Measurements from ENCODE around the gene PTPRG.

PTPRG gene

GRCh38 chr3:61593446-61594029, 32.2 kb downstream of the PTPRG start:
- no peak for DNase-seq

GRCh38 chr3:61594144-61594963, 33.0 kb downstream of the PTPRG start:
- no peak for DNase-seq

GRCh38 chr3:61594964-61595285, 33.6 kb downstream of the PTPRG start:
- no peak for DNase-seq

- DNase-seq, result no peak
These were observed 33.9 kb downstream of the PTPRG start for GRCh38 chr3:61595288-61595687.

GRCh38 chr3:61595826-61596225, 34.5 kb downstream of the PTPRG start:
- DNase-seq, result no peak

GRCh38 chr3:61597906-61598305, 36.5 kb downstream of the PTPRG start:
- no peak for DNase-seq

GRCh38 chr3:61600195-61600594, 38.8 kb downstream of the PTPRG start:
- no peak for DNase-seq

- DNase-seq, result no peak
These were observed 40.5 kb downstream of the PTPRG start for GRCh38 chr3:61601831-61602230.

GRCh38 chr3:61602466-61602865, 41.1 kb downstream of the PTPRG start:
- no peak for DNase-seq

- DNase-seq, result no peak
These were observed 44.3 kb downstream of the PTPRG start for GRCh38 chr3:61605589-61606175.

GRCh38 chr3:61606196-61606595, 44.8 kb downstream of the PTPRG start:
- DNase-seq, result no peak

GRCh38 chr3:61608072-61608471, 46.7 kb downstream of the PTPRG start:
- DNase-seq, result no peak

- no peak for DNase-seq
These were observed 47.3 kb downstream of the PTPRG start for GRCh38 chr3:61608711-61609110.

GRCh38 chr3:61610316-61610715, 48.9 kb downstream of the PTPRG start:
- no peak for DNase-seq

- DNase-seq, result no peak
These were observed 51.1 kb downstream of the PTPRG start for GRCh38 chr3:61612211-61613194.

GRCh38 chr3:61613666-61614065, 52.3 kb downstream of the PTPRG start:
- DNase-seq, result no peak

GRCh38 chr3:61615643-61616042, 54.3 kb downstream of the PTPRG start:
- DNase-seq, result no peak

GRCh38 chr3:61616586-61616985, 55.2 kb downstream of the PTPRG start:
- DNase-seq, result no peak

- no peak for DNase-seq
These were observed 55.7 kb downstream of the PTPRG start for GRCh38 chr3:61617041-61617440.

GRCh38 chr3:61617651-61618050, 56.3 kb downstream of the PTPRG start:
- no peak for DNase-seq

GRCh38 chr3:61618231-61618630, 56.9 kb downstream of the PTPRG start:
- DNase-seq, result no peak

GRCh38 chr3:61618871-61619270, 57.5 kb downstream of the PTPRG start:
- no peak for DNase-seq

- no peak for DNase-seq
These were observed 58.7 kb downstream of the PTPRG start for GRCh38 chr3:61620073-61620472.
